ENCODE measurements around the gene HLA-DMA. TPM values are rescaled to one million over a fixed set of nuclear protein-coding genes. Genes with fewer than 3 reads are reported as not detected.

The HLA-DMA gene
- total RNA-seq, 4 donors from 2014 or later = 28.8 to 85.2 (median 34.9) TPM

GRCh38 chr6:32954267-32954666 lies 1.4 kb upstream of the HLA-DMA start:
- no peak overlapping the region for H3K27ac ChIP-seq
- peaks cover 0 to 1% (median 0%) of the 10 kb centered on the region in 3 donors for H3K36me3 ChIP-seq
- H3K27me3 ChIP-seq = no peaks in the 10 kb centered on the region
- no peaks in the 10 kb centered on the region for H3K9me3 ChIP-seq
- TF ChIP-seq CTCF (IDR thresholded peaks at IDR 0.05) (no peak), POLR2A (IDR thresholded peaks at IDR 0.05) (no peak), EP300 (IDR thresholded peaks at IDR 0.05) (no peak)
- WGBS, 2 donors = 82 to 85% methylated on average over 4 of the region's 4 CpGs
- no peak overlapping the region for H3K4me3 ChIP-seq
- H3K4me1 ChIP-seq = peaks cover 0 to 33% (median 9%) of the 10 kb centered on the region in 4 donors
- DNase-seq (ENCODE audit: low spot score in 2 of 2) = no peak

GRCh38 chr6:32953775-32954174 lies 878 bp upstream of the HLA-DMA start:
- TF ChIP-seq CTCF (IDR thresholded peaks at IDR 0.05) = no peak
- 78 to 82% methylated on average over 4 of the region's 4 CpGs for whole genome bisulfite sequencing, 2 donors
- no peaks in the 10 kb centered on the region for H3K27me3 ChIP-seq
- H3K9me3 ChIP-seq = no peaks in the 10 kb centered on the region
- peaks cover 0 to 4% (median 0%) of the 10 kb centered on the region in 3 donors for H3K36me3 ChIP-seq
- peaks cover 0 to 33% (median 9%) of the 10 kb centered on the region in 4 donors for H3K4me1 ChIP-seq
- H3K4me3 ChIP-seq = no peak overlapping the region
- DNase-seq (ENCODE audit: low spot score in 2 of 2) = no peak
- peak overlapping the region in 3 of 4 donors; percentile 73 to 87 (median 73) for H3K27ac ChIP-seq

GRCh38 chr6:32950449-32950848 lies 2.4 kb downstream of the HLA-DMA start:
- Histone ChIP-seq H3K4me1 (peaks cover 0 to 33% (median 9%) of the 10 kb centered on the region in 4 donors), H3K36me3 (peaks cover 0 to 4% (median 0%) of the 10 kb centered on the region in 3 donors), H3K9me3 (no peaks in the 10 kb centered on the region), H3K27me3 (no peaks in the 10 kb centered on the region), H3K4me3 (no peak overlapping the region), H3K27ac (no peak overlapping the region)
- no peak for TF ChIP-seq POLR2A (IDR thresholded peaks at IDR 0.05)
- TF ChIP-seq CTCF (IDR thresholded peaks at IDR 0.05) = no peak
- TF ChIP-seq EP300 (IDR thresholded peaks at IDR 0.05) = no peak
- no peak for DNase-seq (ENCODE audit: low spot score in 2 of 2)
- WGBS, 2 donors = 85 to 90% methylated on average over 8 of the region's 8 CpGs

- H3K9me3 ChIP-seq = no peaks in the 10 kb centered on the region
- no peak for DNase-seq (ENCODE audit: low spot score in 2 of 2)
- no peak overlapping the region for H3K27ac ChIP-seq
- H3K4me1 ChIP-seq = peaks cover 0 to 33% (median 10%) of the 10 kb centered on the region in 4 donors
- TF ChIP-seq POLR2A (IDR thresholded peaks at IDR 0.05) (no peak), EP300 (IDR thresholded peaks at IDR 0.05) (no peak), CTCF (IDR thresholded peaks at IDR 0.05) (no peak)
- H3K27me3 ChIP-seq = no peaks in the 10 kb centered on the region
- peaks cover 0 to 4% (median 0%) of the 10 kb centered on the region in 3 donors for H3K36me3 ChIP-seq
- no peak overlapping the region for H3K4me3 ChIP-seq
- WGBS, 2 donors = 72 to 96% methylated on average over 3 of the region's 3 CpGs
Measured at GRCh38 chr6:32950010-32950409, 2.9 kb downstream of the HLA-DMA start.

GRCh38 chr6:32949113-32949512 lies 3.8 kb downstream of the HLA-DMA start:
- Histone ChIP-seq H3K4me1 (peaks cover 0 to 33% (median 12%) of the 10 kb centered on the region in 4 donors), H3K27me3 (no peaks in the 10 kb centered on the region), H3K27ac (no peak overlapping the region), H3K4me3 (no peak overlapping the region), H3K9me3 (no peaks in the 10 kb centered on the region), H3K36me3 (peaks cover 0 to 4% (median 0%) of the 10 kb centered on the region in 3 donors)
- WGBS, 2 donors = 80 to 82% methylated on average over 9 of the region's 9 CpGs
- TF ChIP-seq CTCF (IDR thresholded peaks at IDR 0.05) (no peak), EP300 (IDR thresholded peaks at IDR 0.05) (no peak), POLR2A (IDR thresholded peaks at IDR 0.05) (no peak)
- no peak for DNase-seq (ENCODE audit: low spot score in 2 of 2)
